Posterior vena cava (tissue), 2 donors: ENCODE results near the gene ADGRF3. TPM values are rescaled to one million over a fixed set of nuclear protein-coding genes. Genes with fewer than 3 reads are reported as not detected.
"Not testable (repeated sequence)": the region's sequence is repeated elsewhere in the genome, so short reads cannot be mapped to it uniquely, and the experiment has no call there.

ENCODE experiments used
- DNase-seq: peaks from one replicate; pipeline ENCODE4 v3.0.0-alpha.2; 2020; ENCODE audit warnings: low spot score
- intact Hi-C, 2 donors: fragments of 100-400 bp; cut with DNase I; formaldehyde crosslinking; loops; one replicate each; pipeline versions ENCODE4 v1.14.1 to v1.14.2; 2022 to 2023
- total RNA-seq, 2 donors: library from RNA; stranded (reverse); fragmentation: NEBNext Ultra II Directional; extraction: Animal tissue kit (Norgen Biotek cat#: 25700); gene quantifications; one replicate each; pipeline ENCODE4 v1.2.1, GENCODE V29; 2021
- donor health status: DM: yes; HTN: yes; CAD: no.
- donor health status: DM: yes; HTN: yes; CAD: no.

ADGRF3 gene
- total RNA-seq, 2 donors from 2014 or later = not detected

- intact Hi-C loops = no loop called here
- DNase-seq = no peak
These were observed 53.9 kb downstream of the ADGRF3 start for GRCh38 chr2:26292646-26293045.

- DNase-seq = no peak
- intact Hi-C loops = no loop called here
These were observed 56.6 kb downstream of the ADGRF3 start for GRCh38 chr2:26290001-26290400.

- intact Hi-C loops = no loop called here
- no peak for DNase-seq
These were observed 60.7 kb downstream of the ADGRF3 start for GRCh38 chr2:26285931-26286330.

- intact Hi-C loops = no loop called here
- no peak for DNase-seq
These were observed 62.5 kb downstream of the ADGRF3 start for GRCh38 chr2:26284132-26284531.

GRCh38 chr2:26283606-26284005 is 63.0 kb downstream of the ADGRF3 start:
- no peak for DNase-seq
- intact Hi-C loops = no loop called here

- DNase-seq = no peak
- intact Hi-C loops = no loop called here
These were observed 65.4 kb downstream of the ADGRF3 start for GRCh38 chr2:26281226-26281625.

GRCh38 chr2:26279886-26280285 is 66.7 kb downstream of the ADGRF3 start:
- intact Hi-C loops = no loop called here

GRCh38 chr2:26276484-26277227 is 69.9 kb downstream of the ADGRF3 start:
- no peak for DNase-seq
- intact Hi-C loops = no loop called here

More at GRCh38 chr2:26279886-26280285, 66.7 kb downstream of the ADGRF3 start:
- no peak for DNase-seq

- intact Hi-C loops = no loop called here
These were observed 72.5 kb downstream of the ADGRF3 start for GRCh38 chr2:26274058-26274613.

GRCh38 chr2:26273501-26273900 is 73.1 kb downstream of the ADGRF3 start:
- no peak for DNase-seq
- intact Hi-C loops = no loop called here

More at GRCh38 chr2:26274058-26274613, 72.5 kb downstream of the ADGRF3 start:
- DNase-seq = no peak

- no peak for DNase-seq
- intact Hi-C loops = no loop called here
These were observed 76.2 kb downstream of the ADGRF3 start for GRCh38 chr2:26270373-26270772.

- intact Hi-C loops = no loop called here
- DNase-seq = no peak
These were observed 76.9 kb downstream of the ADGRF3 start for GRCh38 chr2:26269571-26270158.

- DNase-seq, intact Hi-C loops: not testable (repeated sequence)
These were observed 77.8 kb downstream of the ADGRF3 start for GRCh38 chr2:26268670-26269385.

GRCh38 chr2:26268213-26268612 is 78.4 kb downstream of the ADGRF3 start:
- DNase-seq = no peak
- intact Hi-C loops = no loop called here

GRCh38 chr2:26258836-26259235 is 87.8 kb downstream of the ADGRF3 start:
- DNase-seq = not testable (repeated sequence)

More at GRCh38 chr2:26258836-26259235, 87.8 kb downstream of the ADGRF3 start:
- intact Hi-C loops = not testable (repeated sequence)

Other genes starting within 250 kb of the ADGRF3 start
- gene GAREM2, start 173.7 kb downstream of the ADGRF3 start, total RNA-seq = 1 to 10 TPM; 6.3 to 6.9 TPM
- gene HADHA, start 102.2 kb downstream of the ADGRF3 start, total RNA-seq = 100 to 1,000 TPM; 104 to 113 TPM
- gene HADHB, start 101.8 kb downstream of the ADGRF3 start, total RNA-seq = 100 to 1,000 TPM in 1 of 2 donors, 10 to 100 TPM in 1; 87.6 to 125 TPM
- 10 to 100 TPM; 12.2 to 14.6 TPM for gene SELENOI, start 646 bp downstream of the ADGRF3 start, total RNA-seq
- not detected for gene DRC1, start 55.1 kb upstream of the ADGRF3 start, total RNA-seq
- gene OTOF, start 131.3 kb upstream of the ADGRF3 start, total RNA-seq = under 1 TPM; 0.29 to 0.32 TPM